ENCODE measurements around the gene BMPER.

Gene BMPER

DNA sequence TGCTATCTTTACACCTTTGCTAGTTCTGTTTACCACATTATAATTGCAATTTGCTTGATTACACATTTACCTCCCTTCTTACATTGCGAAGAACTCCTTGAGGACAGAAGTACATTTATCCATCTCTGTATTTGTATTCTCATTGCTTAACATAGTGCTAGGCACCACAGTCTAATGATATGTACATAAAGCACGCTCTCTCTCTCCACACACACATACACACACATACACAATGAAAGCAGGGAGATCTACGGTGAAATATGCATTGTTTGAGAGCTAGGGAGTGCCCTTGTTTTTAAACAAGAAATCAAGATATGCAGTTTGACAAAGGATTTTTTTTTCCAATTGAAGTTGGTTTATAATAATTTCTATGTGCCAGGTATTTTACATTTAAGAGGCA lies 148.7 kb downstream of the BMPER start:
- CTCF ChIA-PET, result no interaction called here
- POLR2A ChIA-PET, result no interaction called here
- no peak for TF ChIP-seq ZIC2 (tag by site-specific recombination; IDR thresholded peaks at IDR 0.05)
- TF ChIP-seq MEIS1 (CRISPR knock-in tag; IDR thresholded peaks at IDR 0.05; ENCODE audit: borderline replicate concordance), result no peak
- TF ChIP-seq ZNF24 (tag by site-specific recombination; IDR thresholded peaks at IDR 0.05), result no peak
- TF ChIP-seq, protein P1, sequence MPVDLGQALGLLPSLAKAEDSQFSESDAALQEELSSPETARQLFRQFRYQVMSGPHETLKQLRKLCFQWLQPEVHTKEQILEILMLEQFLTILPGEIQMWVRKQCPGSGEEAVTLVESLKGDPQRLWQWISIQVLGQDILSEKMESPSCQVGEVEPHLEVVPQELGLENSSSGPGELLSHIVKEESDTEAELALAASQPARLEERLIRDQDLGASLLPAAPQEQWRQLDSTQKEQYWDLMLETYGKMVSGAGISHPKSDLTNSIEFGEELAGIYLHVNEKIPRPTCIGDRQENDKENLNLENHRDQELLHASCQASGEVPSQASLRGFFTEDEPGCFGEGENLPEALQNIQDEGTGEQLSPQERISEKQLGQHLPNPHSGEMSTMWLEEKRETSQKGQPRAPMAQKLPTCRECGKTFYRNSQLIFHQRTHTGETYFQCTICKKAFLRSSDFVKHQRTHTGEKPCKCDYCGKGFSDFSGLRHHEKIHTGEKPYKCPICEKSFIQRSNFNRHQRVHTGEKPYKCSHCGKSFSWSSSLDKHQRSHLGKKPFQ (tag by site-specific recombination; IDR thresholded peaks at IDR 0.05), result no peak
- no peak for TF ChIP-seq ZNF624 (tag by site-specific recombination; IDR thresholded peaks at IDR 0.05)
- no peak for TF ChIP-seq ZNF664 (tag by site-specific recombination; IDR thresholded peaks at IDR 0.05)
- no peak for TF ChIP-seq BCL11B (tag by site-specific recombination; IDR thresholded peaks at IDR 0.05; ENCODE audit: low read depth)
- no peak for TF ChIP-seq ZNF433 (tag by site-specific recombination; IDR thresholded peaks at IDR 0.05; ENCODE audit: low read depth)
- no peak for TF ChIP-seq BCL11A (tag by site-specific recombination; IDR thresholded peaks at IDR 0.05; ENCODE audit: low read depth)
- no peak for TF ChIP-seq ZNF391 (tag by site-specific recombination; IDR thresholded peaks at IDR 0.05; ENCODE audit: borderline replicate concordance, low read depth)
- TF ChIP-seq ZNF654 (tag by site-specific recombination; IDR thresholded peaks at IDR 0.05; ENCODE audit: low read depth), result no peak
- no peak for TF ChIP-seq GLI2 (tag by site-specific recombination; IDR thresholded peaks at IDR 0.05; ENCODE audit: borderline replicate concordance, low read depth)
- TF ChIP-seq GLIS2 (tag by site-specific recombination; IDR thresholded peaks at IDR 0.05), result no peak
- no peak for TF ChIP-seq ZNF19 (tag by site-specific recombination; IDR thresholded peaks at IDR 0.05; ENCODE audit: low read depth)
- H3K36me3 ChIP-seq (ENCODE audit: control insufficient read depth in 2 of 2, insufficient read depth in 1 of 2, low read length in 2 of 2), result peaks cover 0 to 7% of the 10 kb centered on the region in 2 experiments; a peak in 1 of 3 replicates
- no peaks in the 10 kb centered on the region for H3K9me3 ChIP-seq (ENCODE audit: control insufficient read depth, insufficient read depth, low read depth, low read length)
- no peak overlapping the region for H3K27ac ChIP-seq (ENCODE audit: extremely low read depth, low read depth, low read length)
- H3K4me3 ChIP-seq (ENCODE audit: low read depth, low read length), result no peak overlapping the region
- peaks cover 6% of the 10 kb centered on the region; the same call in 1 of the 2 replicates for H3K4me1 ChIP-seq (ENCODE audit: control insufficient read depth, insufficient read depth, low read length)

DNA sequence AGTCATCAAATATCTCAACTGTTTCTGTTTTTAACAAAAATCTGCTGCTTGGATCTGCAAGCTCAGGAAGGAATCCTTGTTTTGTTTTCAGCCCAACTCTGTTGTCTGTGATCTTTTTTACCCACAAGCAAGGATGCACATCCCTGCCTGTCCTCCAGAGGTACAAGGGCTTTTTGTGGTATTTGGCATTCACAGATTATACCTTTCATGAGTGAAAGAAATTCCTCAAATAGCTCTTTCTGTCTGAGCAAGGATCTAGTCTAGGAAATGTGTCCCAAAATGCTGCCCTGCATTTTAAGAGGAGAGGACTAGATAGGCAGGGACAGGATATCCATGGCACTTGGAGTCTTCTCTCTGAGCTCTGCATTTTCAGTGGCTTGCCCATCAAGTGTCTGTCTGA lies 151.8 kb downstream of the BMPER start:
- POLR2A ChIA-PET, result interaction anchor here (0.6 kb wide), 1 partner anchor 152 kb away, joined by 4 read pairs; no protein-coding TSS in a partner anchor
- CTCF ChIA-PET, result interaction anchor here (0.6 to 2.0 kb wide), 5 partner anchors 9 to 1387 kb away, joined by 3 to 7 read pairs (median 3); no protein-coding TSS in a partner anchor
- H3K4me1 ChIP-seq (ENCODE audit: control insufficient read depth, insufficient read depth, low read length), result peaks cover 11% of the 10 kb centered on the region; the same call in 1 of the 2 replicates
- peaks cover 0 to 7% of the 10 kb centered on the region in 2 experiments; a peak in 1 of 3 replicates for H3K36me3 ChIP-seq (ENCODE audit: control insufficient read depth in 2 of 2, insufficient read depth in 1 of 2, low read length in 2 of 2)
- H3K27ac ChIP-seq (ENCODE audit: extremely low read depth, low read depth, low read length), result no peak overlapping the region
- no peak overlapping the region for H3K4me3 ChIP-seq (ENCODE audit: low read depth, low read length)
- TF ChIP-seq, protein P2, sequence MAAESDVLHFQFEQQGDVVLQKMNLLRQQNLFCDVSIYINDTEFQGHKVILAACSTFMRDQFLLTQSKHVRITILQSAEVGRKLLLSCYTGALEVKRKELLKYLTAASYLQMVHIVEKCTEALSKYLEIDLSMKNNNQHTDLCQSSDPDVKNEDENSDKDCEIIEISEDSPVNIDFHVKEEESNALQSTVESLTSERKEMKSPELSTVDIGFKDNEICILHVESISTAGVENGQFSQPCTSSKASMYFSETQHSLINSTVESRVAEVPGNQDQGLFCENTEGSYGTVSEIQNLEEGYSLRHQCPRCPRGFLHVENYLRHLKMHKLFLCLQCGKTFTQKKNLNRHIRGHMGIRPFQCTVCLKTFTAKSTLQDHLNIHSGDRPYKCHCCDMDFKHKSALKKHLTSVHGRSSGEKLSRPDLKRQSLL (tag by site-specific recombination; IDR thresholded peaks at IDR 0.05), result no peak
- TF ChIP-seq, protein P3, sequence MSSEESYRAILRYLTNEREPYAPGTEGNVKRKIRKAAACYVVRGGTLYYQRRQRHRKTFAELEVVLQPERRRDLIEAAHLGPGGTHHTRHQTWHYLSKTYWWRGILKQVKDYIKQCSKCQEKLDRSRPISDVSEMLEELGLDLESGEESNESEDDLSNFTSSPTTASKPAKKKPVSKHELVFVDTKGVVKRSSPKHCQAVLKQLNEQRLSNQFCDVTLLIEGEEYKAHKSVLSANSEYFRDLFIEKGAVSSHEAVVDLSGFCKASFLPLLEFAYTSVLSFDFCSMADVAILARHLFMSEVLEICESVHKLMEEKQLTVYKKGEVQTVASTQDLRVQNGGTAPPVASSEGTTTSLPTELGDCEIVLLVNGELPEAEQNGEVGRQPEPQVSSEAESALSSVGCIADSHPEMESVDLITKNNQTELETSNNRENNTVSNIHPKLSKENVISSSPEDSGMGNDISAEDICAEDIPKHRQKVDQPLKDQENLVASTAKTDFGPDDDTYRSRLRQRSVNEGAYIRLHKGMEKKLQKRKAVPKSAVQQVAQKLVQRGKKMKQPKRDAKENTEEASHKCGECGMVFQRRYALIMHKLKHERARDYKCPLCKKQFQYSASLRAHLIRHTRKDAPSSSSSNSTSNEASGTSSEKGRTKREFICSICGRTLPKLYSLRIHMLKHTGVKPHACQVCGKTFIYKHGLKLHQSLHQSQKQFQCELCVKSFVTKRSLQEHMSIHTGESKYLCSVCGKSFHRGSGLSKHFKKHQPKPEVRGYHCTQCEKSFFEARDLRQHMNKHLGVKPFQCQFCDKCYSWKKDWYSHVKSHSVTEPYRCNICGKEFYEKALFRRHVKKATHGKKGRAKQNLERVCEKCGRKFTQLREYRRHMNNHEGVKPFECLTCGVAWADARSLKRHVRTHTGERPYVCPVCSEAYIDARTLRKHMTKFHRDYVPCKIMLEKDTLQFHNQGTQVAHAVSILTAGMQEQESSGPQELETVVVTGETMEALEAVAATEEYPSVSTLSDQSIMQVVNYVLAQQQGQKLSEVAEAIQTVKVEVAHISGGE (tag by site-specific recombination; conservative IDR thresholded peaks at IDR 0.05; ENCODE audit: low read depth), result no peak
- no peak for TF ChIP-seq ZNF133 (tag by site-specific recombination; IDR thresholded peaks at IDR 0.05)
- TF ChIP-seq, protein P4, sequence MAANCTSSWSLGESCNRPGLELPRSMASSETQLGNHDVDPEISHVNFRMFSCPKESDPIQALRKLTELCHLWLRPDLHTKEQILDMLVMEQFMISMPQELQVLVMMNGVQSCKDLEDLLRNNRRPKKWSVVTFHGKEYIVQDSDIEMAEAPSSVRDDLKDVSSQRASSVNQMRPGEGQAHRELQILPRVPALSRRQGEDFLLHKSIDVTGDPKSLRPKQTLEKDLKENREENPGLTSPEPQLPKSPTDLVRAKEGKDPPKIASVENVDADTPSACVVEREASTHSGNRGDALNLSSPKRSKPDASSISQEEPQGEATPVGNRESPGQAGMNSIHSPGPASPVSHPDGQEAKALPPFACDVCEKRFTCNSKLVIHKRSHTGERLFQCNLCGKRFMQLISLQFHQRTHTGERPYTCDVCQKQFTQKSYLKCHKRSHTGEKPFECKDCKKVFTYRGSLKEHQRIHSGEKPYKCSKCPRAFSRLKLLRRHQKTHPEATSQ (tag by site-specific recombination; IDR thresholded peaks at IDR 0.05), result no peak
- TF ChIP-seq, protein P5, sequence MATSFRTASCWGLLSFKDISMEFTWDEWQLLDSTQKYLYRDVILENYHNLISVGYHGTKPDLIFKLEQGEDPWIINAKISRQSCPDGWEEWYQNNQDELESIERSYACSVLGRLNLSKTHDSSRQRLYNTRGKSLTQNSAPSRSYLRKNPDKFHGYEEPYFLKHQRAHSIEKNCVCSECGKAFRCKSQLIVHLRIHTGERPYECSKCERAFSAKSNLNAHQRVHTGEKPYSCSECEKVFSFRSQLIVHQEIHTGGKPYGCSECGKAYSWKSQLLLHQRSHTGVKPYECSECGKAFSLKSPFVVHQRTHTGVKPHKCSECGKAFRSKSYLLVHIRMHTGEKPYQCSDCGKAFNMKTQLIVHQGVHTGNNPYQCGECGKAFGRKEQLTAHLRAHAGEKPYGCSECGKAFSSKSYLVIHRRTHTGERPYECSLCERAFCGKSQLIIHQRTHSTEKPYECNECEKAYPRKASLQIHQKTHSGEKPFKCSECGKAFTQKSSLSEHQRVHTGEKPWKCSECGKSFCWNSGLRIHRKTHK (tag by site-specific recombination; IDR thresholded peaks at IDR 0.05), result no peak
- TF ChIP-seq ZBTB8A (tag by site-specific recombination; IDR thresholded peaks at IDR 0.05), result no peak
- no peak for TF ChIP-seq ZNF274 (IDR thresholded peaks at IDR 0.05; ENCODE audit: low read length)
- TF ChIP-seq ZNF274 (tag by site-specific recombination; IDR thresholded peaks at IDR 0.05; ENCODE audit: borderline replicate concordance), result no peak
- no peak for TF ChIP-seq ZNF530 (tag by site-specific recombination; IDR thresholded peaks at IDR 0.05; ENCODE audit: low read depth)
- TF ChIP-seq, protein P6, sequence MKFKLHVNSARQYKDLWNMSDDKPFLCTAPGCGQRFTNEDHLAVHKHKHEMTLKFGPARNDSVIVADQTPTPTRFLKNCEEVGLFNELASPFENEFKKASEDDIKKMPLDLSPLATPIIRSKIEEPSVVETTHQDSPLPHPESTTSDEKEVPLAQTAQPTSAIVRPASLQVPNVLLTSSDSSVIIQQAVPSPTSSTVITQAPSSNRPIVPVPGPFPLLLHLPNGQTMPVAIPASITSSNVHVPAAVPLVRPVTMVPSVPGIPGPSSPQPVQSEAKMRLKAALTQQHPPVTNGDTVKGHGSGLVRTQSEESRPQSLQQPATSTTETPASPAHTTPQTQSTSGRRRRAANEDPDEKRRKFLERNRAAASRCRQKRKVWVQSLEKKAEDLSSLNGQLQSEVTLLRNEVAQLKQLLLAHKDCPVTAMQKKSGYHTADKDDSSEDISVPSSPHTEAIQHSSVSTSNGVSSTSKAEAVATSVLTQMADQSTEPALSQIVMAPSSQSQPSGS (tag by site-specific recombination; IDR thresholded peaks at IDR 0.05; ENCODE audit: low read depth), result no peak
- H3K9me3 ChIP-seq (ENCODE audit: control insufficient read depth, insufficient read depth, low read depth, low read length), result no peaks in the 10 kb centered on the region
